Adrenal gland (tissue), 12 donors: ENCODE results near the gene KCNE2. TPM values are rescaled to one million over a fixed set of nuclear protein-coding genes. Genes with fewer than 3 reads are reported as not detected.

Source experiments
- DNase-seq, 7 donors: peaks; one replicate each; pipeline ENCODE4 v3.0.0-alpha.2; 2019 to 2020
- H3K27ac ChIP-seq, 5 donors: fragments of 200-600 bp; sonication (generic) in 4 of 5; 1 replicate in 3 of 5; 2 replicates in 2 of 5; pipeline versions ENCODE4 v1.5.1 to v1.8.0; 2016 to 2020; ENCODE audit warnings: mild to moderate bottlenecking in 1 of 5
- H3K27me3 ChIP-seq: fragments of 200-600 bp; 2 replicates; pipeline ENCODE4 v1.8.0; 2021
- H3K36me3 ChIP-seq, 2 donors: fragments of 200-600 bp; replicated peaks in 1 of 2; 1 replicate in 1 of 2; 2 replicates in 1 of 2; pipeline versions ENCODE4 v1.5.1 to v1.8.0; 2018 to 2022
- H3K4me1 ChIP-seq, 2 donors: fragments of 200-600 bp; replicated peaks in 1 of 2; 1 replicate in 1 of 2; 2 replicates in 1 of 2; pipeline versions ENCODE4 v1.5.1 to v1.8.0; 2018 to 2021
- H3K4me3 ChIP-seq, 4 donors: fragments of 200-600 bp; sonication (generic) in 3 of 4; one replicate each; pipeline ENCODE4 v1.5.1; 2016 to 2018
- H3K9me3 ChIP-seq, 3 donors: fragments of 200-600 bp; sonication (generic) in 1 of 3; replicated peaks in 1 of 3; 1 replicate in 2 of 3; 2 replicates in 1 of 3; pipeline versions ENCODE4 v1.5.1 to v1.8.0; 2016 to 2021
- POLR2A ChIP-seq, 2 donors: fragments of 450-650 bp; IDR thresholded peaks; one replicate each; pipeline ENCODE4 v1.6.1; 2017; ENCODE audit warnings: antibody characterized with exemption in 2 of 2, mild to moderate bottlenecking in 2 of 2, moderate library complexity in 1 of 2
- WGBS, 4 donors: extraction: QIAGEN DNeasy Blood & Tissue Kit in 2 of 4; methylation state at CpG; one replicate each; pipeline versions ENCODE4 v1.1.5 to v1.1.7; 2013 to 2017; 5-methylcytosine and 5-hydroxymethylcytosine counted together
- intact Hi-C, 2 donors: fragments of 100-400 bp; cut with DNase I; formaldehyde crosslinking; loops; one replicate each; pipeline versions ENCODE4 v1.14.1 to v1.15.0; 2022 to 2023
- polyA plus RNA-seq, 3 donors: library from polyadenylated mRNA; stranded (reverse); fragments of 200-250 nt in 2 of 3; fragments of 350-450 nt in 1 of 3; fragmentation: Illumina TruSeq in 1 of 3; extraction: RNeasy Lipid Tissue Mini Kit (QIAGEN cat#74804) in 1 of 3; gene quantifications; one replicate each; pipeline ENCODE4 v1.2.3, GENCODE V29; 2013 to 2014
- total RNA-seq, 9 donors: library from RNA; depleted of rRNA in 4 of 9; stranded (reverse); fragments of >200 nt in 4 of 9; fragments of 120-200 nt in 1 of 9; fragmentation: NEBNext Ultra II Directional in 1 of 9; extraction: Animal tissue kit (Norgen Biotek cat#: 25700) in 1 of 9; gene quantifications; one replicate each; pipeline versions ENCODE4 v1.1.0 to v1.2.4, GENCODE V29; 2013 to 2023
- TF ChIP-seq, protein P1 (sequence below), 6 experiments: fragments of 450-650 bp in 4 of 6; fragments of 200-600 bp in 2 of 6; sonication (generic) in 1 of 6; IDR thresholded peaks; 1 replicate in 5 of 6; 2 replicates in 1 of 6; pipeline versions ENCODE4 v1.5.1 to v1.8.0; 2016 to 2021; ENCODE audit warnings: antibody characterized with exemption in 6 of 6, mild to moderate bottlenecking in 2 of 6, moderate library complexity in 1 of 6
- donor health status: healthy with polysubstance abuse.
- donor health status: Bipolar disorder and iron deficiency.
- donor health status: DM: yes; HTN: yes; CAD: no.
- donor health status: DM: no; HTN: no; CAD: no.
- donor health status: DM: no; HTN: no; CAD: no.
- donor health status: DM: yes; HTN: yes; CAD: no.

KCNE2 gene
- total and polyA plus RNA-seq, 12 donors: 0.22 to 0.80 (median 0.39) TPM; not detected in 8

DNA sequence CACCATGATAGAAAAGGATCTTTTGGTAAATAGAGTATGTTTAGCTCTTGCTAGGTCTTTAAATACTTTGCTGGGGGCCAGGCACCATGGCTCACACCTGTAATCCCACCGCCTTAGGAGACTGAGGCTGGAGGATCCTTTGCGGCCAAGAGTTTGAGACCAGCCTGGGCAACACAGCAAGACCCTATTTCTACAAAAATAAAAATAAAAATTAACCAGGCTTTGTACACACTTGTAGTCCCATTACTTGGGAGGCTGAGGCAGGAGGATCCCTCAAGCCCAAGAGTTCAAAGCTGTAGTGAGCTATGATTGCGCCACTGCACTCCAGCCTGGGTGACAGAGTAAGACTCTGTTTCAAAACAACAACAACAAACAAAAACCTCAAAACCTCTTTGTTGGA, 1.1 kb upstream of the KCNE2 start:
- H3K36me3 ChIP-seq: no peaks in the 10 kb centered on the region
- H3K9me3 ChIP-seq: no peaks in the 10 kb centered on the region
- intact Hi-C loops: no loop called here
- peaks cover 0 to 8% of the 10 kb centered on the region in 2 donors for H3K4me1 ChIP-seq
- no peaks in the 10 kb centered on the region for H3K27me3 ChIP-seq
- TF ChIP-seq, protein P1, sequence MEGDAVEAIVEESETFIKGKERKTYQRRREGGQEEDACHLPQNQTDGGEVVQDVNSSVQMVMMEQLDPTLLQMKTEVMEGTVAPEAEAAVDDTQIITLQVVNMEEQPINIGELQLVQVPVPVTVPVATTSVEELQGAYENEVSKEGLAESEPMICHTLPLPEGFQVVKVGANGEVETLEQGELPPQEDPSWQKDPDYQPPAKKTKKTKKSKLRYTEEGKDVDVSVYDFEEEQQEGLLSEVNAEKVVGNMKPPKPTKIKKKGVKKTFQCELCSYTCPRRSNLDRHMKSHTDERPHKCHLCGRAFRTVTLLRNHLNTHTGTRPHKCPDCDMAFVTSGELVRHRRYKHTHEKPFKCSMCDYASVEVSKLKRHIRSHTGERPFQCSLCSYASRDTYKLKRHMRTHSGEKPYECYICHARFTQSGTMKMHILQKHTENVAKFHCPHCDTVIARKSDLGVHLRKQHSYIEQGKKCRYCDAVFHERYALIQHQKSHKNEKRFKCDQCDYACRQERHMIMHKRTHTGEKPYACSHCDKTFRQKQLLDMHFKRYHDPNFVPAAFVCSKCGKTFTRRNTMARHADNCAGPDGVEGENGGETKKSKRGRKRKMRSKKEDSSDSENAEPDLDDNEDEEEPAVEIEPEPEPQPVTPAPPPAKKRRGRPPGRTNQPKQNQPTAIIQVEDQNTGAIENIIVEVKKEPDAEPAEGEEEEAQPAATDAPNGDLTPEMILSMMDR (IDR thresholded peaks at IDR 0.05): no peak
- no peak for TF ChIP-seq POLR2A (IDR thresholded peaks at IDR 0.05)
- 98 to 100% (median 99%) methylated on average over 3 of the region's 3 CpGs for WGBS, 4 donors
- H3K27ac ChIP-seq: no peak overlapping the region
- peak in 4 of 7 donors; percentile 5 to 24 (median 7) for DNase-seq
- H3K4me3 ChIP-seq: no peak overlapping the region

DNA sequence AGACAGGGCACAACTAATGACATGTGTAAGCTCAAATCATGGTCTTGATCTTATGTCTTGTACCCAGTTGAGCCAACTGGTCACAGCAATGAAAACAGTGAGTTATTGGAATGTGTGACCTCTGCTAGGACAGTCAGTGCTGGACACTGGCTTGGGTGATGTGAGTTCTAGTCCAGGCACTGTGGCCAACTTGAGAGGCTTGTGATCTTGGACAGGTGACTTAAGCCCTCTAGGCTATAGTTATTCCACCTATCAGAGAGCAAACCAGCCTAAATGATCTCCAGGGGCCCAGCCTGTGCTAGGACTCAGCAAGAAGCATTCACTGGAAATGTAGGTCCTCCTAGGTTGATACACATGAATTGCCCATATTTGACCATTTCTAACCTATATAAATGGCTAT, 1.1 kb downstream of the KCNE2 start:
- Histone ChIP-seq H3K27me3 (no peaks in the 10 kb centered on the region), H3K27ac (no peak overlapping the region), H3K4me3 (no peak overlapping the region), H3K36me3 (no peaks in the 10 kb centered on the region), H3K9me3 (no peaks in the 10 kb centered on the region), H3K4me1 (peaks cover 0 to 8% of the 10 kb centered on the region in 2 donors)
- intact Hi-C loops: no loop called here
- DNase-seq: peak in 3 of 7 donors; percentile 1 to 13 (median 2)
- TF ChIP-seq POLR2A (IDR thresholded peaks at IDR 0.05): no peak
- TF ChIP-seq, protein P1 (IDR thresholded peaks at IDR 0.05): no peak

DNA sequence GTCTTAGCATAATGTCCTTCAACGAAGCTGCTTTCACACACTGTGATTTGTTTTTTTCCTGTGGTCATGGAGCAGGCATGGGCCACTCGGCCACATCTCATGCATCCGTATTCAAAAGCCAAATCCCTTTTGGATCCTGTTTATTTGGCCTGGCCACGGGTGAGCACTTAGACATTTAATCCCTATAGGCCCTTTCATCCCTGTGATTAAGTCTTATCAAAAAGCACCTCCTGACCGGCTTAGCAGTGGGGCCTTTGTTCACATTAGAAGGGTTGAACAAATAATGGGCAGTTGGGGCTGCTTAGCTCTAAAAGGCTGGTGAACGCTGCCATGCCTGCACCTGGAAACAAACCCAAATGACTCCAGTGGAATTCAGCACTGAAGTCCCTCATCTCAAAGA, 2.0 kb downstream of the KCNE2 start:
- Histone ChIP-seq H3K4me1 (peaks cover 0 to 8% of the 10 kb centered on the region in 2 donors), H3K9me3 (no peaks in the 10 kb centered on the region), H3K27ac (no peak overlapping the region), H3K4me3 (no peak overlapping the region), H3K36me3 (no peaks in the 10 kb centered on the region), H3K27me3 (no peaks in the 10 kb centered on the region)
- DNase-seq: peak in 4 of 7 donors; percentile 0 to 10 (median 3)
- intact Hi-C loops: no loop called here
- WGBS, 4 donors: 77 to 87% (median 80%) methylated on average over 6 of the region's 6 CpGs
- TF ChIP-seq, protein P1 (IDR thresholded peaks at IDR 0.05): no peak
- no peak for TF ChIP-seq POLR2A (IDR thresholded peaks at IDR 0.05)

DNA sequence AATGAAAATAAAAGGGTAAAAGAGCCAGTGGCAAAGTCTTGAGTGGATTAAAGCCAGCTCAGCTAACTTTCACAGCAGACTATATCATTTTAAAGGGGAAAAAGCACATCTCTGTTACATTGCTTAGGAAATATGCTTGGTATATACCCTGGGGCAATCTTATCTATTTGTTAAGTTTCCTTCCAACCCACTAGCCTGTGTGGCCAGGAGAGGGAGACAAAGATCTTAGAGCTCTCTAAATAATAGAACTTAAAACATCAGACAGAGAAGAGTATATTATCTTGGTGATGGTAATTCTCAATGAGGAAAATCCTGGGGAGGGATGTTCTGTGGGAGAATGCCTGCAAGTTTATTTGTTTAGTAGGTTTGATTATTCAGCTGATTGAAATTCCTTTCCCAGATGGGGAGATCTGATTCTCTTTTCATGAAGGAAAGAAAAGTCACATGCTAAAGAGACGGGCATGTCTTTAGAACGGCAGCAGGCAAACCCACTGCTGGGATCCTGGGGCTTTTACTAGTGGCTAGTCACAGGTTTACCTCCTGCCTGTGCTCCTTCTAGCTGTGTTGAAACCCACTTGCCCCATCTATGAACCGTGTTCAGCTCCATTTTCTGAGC, 3.6 kb downstream of the KCNE2 start:
- DNase-seq: peak; percentile 33 to 75 (median 51)
- Histone ChIP-seq H3K36me3 (no peaks in the 10 kb centered on the region), H3K9me3 (no peaks in the 10 kb centered on the region), H3K27ac (no peak overlapping the region), H3K4me3 (no peak overlapping the region), H3K4me1 (no peaks in the 10 kb centered on the region), H3K27me3 (no peaks in the 10 kb centered on the region)
- intact Hi-C loops: no loop called here
- WGBS, 4 donors: 58 to 75% (median 69%) methylated on average over 3 of the region's 3 CpGs
- no peak for TF ChIP-seq POLR2A (IDR thresholded peaks at IDR 0.05)
- TF ChIP-seq, protein P1 (IDR thresholded peaks at IDR 0.05): peak; percentile 48 to 64 (median 54)
